Measurements from ENCODE around the gene FDX2. TPM values are rescaled to one million over a fixed set of nuclear protein-coding genes. Genes with fewer than 3 reads are reported as not detected.

The FDX2 gene
- total RNA-seq, 4 donors from 2014 or later = 9.1 to 32.0 (median 21.9) TPM

DNA sequence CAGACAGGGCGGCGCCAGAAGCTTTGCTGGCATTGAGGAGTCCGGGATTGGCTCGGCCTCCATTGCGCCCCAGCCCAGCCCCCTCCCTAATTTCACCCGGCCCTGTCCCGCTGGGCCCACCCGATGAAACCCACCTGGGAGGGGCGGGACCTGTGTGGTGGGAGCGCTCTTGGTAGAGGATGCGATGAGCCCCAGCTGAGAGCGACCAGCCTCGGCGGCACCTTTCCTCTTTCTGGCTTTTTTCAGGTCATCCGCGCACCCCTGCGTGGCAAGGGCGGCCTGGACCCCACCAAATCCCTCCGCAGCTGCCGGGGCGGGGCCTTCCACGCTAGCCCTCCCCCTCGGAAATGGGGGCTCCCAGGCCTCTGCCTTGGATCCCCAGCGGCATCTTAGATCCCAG lies 6.4 kb downstream of the FDX2 start, which contains the start of gene ZGLP1:
Gene ZGLP1 (minus strand): TSS at position 393 of the 400 bp plus-strand sequence.
- H3K9me3 ChIP-seq = no peaks in the 10 kb centered on the region
- ATAC-seq (no peak), DNase-seq (no peak)
- no peak within 1 kb of the TSS for H3K4me3 ChIP-seq
- in situ Hi-C loops (cut with MboI; ENCODE audit: low sequenced_read_pairs in 4 of 4) (no loop called here), intact Hi-C loops (cut with DNase I; ENCODE audit: low total_unique reads) (no loop called here)
- H3K4me1 ChIP-seq = no peaks in the 10 kb centered on the region
- H3K27me3 ChIP-seq = no peaks in the 10 kb centered on the region
- H3K27ac ChIP-seq = no peak within 1 kb of the TSS
- no peaks in the 10 kb centered on the region for H3K36me3 ChIP-seq
- no peak for TF ChIP-seq POLR2A (IDR thresholded peaks at IDR 0.05)
- TF ChIP-seq, protein P1, sequence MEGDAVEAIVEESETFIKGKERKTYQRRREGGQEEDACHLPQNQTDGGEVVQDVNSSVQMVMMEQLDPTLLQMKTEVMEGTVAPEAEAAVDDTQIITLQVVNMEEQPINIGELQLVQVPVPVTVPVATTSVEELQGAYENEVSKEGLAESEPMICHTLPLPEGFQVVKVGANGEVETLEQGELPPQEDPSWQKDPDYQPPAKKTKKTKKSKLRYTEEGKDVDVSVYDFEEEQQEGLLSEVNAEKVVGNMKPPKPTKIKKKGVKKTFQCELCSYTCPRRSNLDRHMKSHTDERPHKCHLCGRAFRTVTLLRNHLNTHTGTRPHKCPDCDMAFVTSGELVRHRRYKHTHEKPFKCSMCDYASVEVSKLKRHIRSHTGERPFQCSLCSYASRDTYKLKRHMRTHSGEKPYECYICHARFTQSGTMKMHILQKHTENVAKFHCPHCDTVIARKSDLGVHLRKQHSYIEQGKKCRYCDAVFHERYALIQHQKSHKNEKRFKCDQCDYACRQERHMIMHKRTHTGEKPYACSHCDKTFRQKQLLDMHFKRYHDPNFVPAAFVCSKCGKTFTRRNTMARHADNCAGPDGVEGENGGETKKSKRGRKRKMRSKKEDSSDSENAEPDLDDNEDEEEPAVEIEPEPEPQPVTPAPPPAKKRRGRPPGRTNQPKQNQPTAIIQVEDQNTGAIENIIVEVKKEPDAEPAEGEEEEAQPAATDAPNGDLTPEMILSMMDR (IDR thresholded peaks at IDR 0.05 in 4 of 5, conservative IDR thresholded peaks at IDR 0.05 in 1 of 5) = no peak

DNA sequence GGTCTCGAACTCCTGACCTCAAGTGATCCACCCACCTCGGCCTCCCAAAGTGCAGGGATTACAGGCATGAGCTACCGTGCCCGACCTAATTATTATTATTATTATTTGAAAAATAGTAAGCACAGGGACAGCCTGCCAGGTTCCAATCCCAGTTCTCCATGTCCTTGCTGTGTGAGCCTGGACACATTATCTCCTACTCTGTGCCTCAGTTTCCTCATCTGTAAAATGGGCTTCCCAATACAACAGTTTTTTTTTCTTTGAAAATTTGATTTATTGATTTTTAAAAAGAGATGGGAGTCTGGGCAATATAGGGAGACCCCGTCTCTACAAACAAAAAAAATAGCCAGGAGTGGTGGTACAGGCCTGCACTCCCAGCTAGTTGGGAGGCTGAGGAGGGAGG lies 9.5 kb downstream of the FDX2 start:
- TF ChIP-seq, protein P1 (IDR thresholded peaks at IDR 0.05 in 4 of 5, conservative IDR thresholded peaks at IDR 0.05 in 1 of 5) = no peak
- TF ChIP-seq POLR2A (IDR thresholded peaks at IDR 0.05) = no peak
- in situ Hi-C loops (cut with MboI; ENCODE audit: low sequenced_read_pairs in 4 of 4) = no loop called here

DNA sequence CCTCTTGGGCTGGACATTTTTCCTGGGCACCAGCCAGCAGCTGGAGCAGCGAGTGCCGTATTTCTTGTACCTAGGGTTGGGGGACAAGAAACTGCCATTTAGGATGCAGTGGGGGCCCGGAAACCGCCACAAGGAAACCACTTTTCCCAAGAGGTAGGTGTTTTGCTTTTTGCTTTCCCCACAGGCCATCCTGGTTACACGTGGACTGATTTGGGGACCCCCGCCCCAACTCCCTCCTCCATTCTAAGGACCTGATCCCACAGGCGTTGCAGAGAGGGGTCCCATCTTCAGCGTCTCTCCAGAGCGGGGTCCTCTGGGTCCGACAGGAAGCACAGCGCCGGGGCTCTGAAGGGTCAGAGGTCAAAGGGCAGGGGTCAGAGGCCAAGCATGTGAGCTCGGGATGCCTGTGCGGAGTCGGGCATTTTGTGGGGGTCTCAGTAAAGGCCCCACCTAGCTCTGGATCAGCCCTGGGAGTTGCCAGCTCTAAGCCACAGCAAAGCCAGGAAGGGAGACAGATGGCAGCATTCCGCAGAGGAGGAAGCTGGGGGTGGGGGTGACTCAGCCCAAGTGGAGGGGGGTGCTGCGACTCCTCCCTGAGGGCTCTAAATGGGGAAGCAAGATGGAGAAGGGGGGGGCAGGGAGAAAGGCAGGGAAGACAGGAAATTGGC lies 10.5 kb downstream of the FDX2 start:
- H3K36me3 ChIP-seq = no peaks in the 10 kb centered on the region
- no peaks in the 10 kb centered on the region for H3K9me3 ChIP-seq
- no peak overlapping the region for H3K4me3 ChIP-seq
- intact Hi-C loops (cut with DNase I; ENCODE audit: low total_unique reads) = no loop called here
- no peak overlapping the region for H3K27ac ChIP-seq
- in situ Hi-C loops (cut with MboI; ENCODE audit: low sequenced_read_pairs in 4 of 4) = no loop called here
- DNase-seq (no peak), ATAC-seq (no peak)
- TF ChIP-seq, protein P1 (IDR thresholded peaks at IDR 0.05 in 4 of 5, conservative IDR thresholded peaks at IDR 0.05 in 1 of 5) = no peak
- no peak for TF ChIP-seq POLR2A (IDR thresholded peaks at IDR 0.05)
- H3K4me1 ChIP-seq = no peaks in the 10 kb centered on the region
- H3K27me3 ChIP-seq = peaks cover 0 to 4% (median 0%) of the 10 kb centered on the region in 3 donors

More for the DNA sequence above, 9.5 kb downstream of the FDX2 start:
- Histone ChIP-seq H3K27ac (no peak overlapping the region), H3K27me3 (peaks cover 0 to 4% (median 0%) of the 10 kb centered on the region in 3 donors), H3K4me3 (no peak overlapping the region), H3K4me1 (no peaks in the 10 kb centered on the region), H3K9me3 (no peaks in the 10 kb centered on the region), H3K36me3 (no peaks in the 10 kb centered on the region)
- ATAC-seq = no peak
- no peak for DNase-seq
- intact Hi-C loops (cut with DNase I; ENCODE audit: low total_unique reads) = no loop called here

DNA sequence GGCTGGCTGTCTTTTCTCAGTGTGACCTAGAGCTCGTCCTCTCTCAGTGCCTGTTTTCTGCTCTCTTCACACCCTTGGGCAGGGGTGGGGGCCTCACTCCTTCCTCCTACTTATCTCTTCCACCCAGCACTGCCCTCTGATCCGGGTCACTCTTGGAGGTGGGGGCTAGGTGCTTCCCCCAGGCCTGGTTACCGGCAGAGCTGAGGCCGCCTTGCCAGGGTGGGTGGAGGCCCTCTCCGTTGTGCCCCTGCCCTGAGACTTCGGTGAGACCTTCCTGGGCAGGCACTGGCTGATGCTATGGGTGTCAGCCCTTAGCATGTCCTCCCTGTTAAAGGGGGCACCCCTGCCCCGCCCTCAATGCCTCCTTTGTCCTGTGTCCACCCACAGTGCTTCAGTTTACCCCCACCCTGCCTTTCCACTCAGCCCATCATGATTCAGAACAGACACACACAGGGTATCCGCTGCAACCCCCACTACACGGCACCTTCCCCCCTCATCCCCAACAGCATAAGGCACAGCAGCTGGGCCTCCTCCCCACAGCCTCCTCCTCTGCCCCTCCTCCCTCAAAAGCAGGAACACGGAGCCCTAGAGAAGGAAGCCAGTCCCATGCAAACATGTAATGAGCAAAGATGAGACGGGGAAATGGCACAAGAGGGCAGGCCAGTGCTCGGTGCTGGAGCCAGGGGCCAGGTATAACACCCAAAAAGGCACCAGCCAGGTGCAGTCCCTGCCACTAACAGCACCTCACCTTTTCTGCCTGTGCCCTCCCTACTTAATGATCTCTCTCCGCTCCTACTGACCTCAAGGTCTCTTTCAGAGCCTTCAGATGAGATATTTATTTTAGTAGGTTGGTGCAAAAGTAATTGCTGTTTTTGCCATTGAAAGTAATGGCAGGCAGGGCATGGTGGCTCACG lies 16.0 kb downstream of the FDX2 start:
- TF ChIP-seq, protein P1 (IDR thresholded peaks at IDR 0.05 in 4 of 5, conservative IDR thresholded peaks at IDR 0.05 in 1 of 5) = no peak
- no peak for TF ChIP-seq POLR2A (IDR thresholded peaks at IDR 0.05)
- intact Hi-C loops (cut with DNase I; ENCODE audit: low total_unique reads) = no loop called here
- Histone ChIP-seq H3K27me3 (peaks cover 25 to 35% (median 34%) of the 10 kb centered on the region in 3 donors), H3K36me3 (no peaks in the 10 kb centered on the region), H3K9me3 (no peaks in the 10 kb centered on the region), H3K27ac (no peak overlapping the region), H3K4me3 (no peak overlapping the region), H3K4me1 (peaks cover 0 to 6% of the 10 kb centered on the region in 2 donors)
- no peak for ATAC-seq
- in situ Hi-C loops (cut with MboI; ENCODE audit: low sequenced_read_pairs in 4 of 4) = no loop called here
- no peak for DNase-seq

Data from gastrocnemius medialis (tissue), 4 donors.